Activated T-helper 1 cell treated with anti-CD3 and anti-CD28 coated beads, Interleukin-12 subunit alpha, Interleukin-12 subunit beta, Interleukin-2, Interleukin-4 antibody, amounts not matched to agents 30 ng/mL and 10 ng/mL and 1 ng/mL, durations not matched to agents 14 hours and 24 hours and 36 hours (primary cell): Measurements from ENCODE around the gene CENPI. TPM values are rescaled to one million over a fixed set of nuclear protein-coding genes. Genes with fewer than 3 reads are reported as not detected.
"Not testable (repeated sequence)": the region's sequence is repeated elsewhere in the genome, so short reads cannot be mapped to it uniquely, and the experiment has no call there.

Experiments
- DNase-seq: peaks from one replicate; pipeline ENCODE4 v3.0.0; 2021; ENCODE audit warnings: low spot score
- H3K27ac Mint-ChIP-seq: one replicate; pipeline ENCODE4 v1.8.0; 2021; ENCODE audit warnings: mild to moderate bottlenecking, mixed read lengths
- H3K27me3 Mint-ChIP-seq: one replicate; pipeline ENCODE4 v1.8.0; 2022; ENCODE audit warnings: mild to moderate bottlenecking, moderate library complexity, mixed read lengths; ENCODE audit not compliant: insufficient read depth
- H3K36me3 Mint-ChIP-seq: one replicate; pipeline ENCODE4 v1.8.0; 2021; ENCODE audit warnings: low read depth, mixed read lengths
- H3K4me1 Mint-ChIP-seq: one replicate; pipeline ENCODE4 v1.8.0; 2021; ENCODE audit warnings: low read depth, mixed read lengths
- H3K4me3 Mint-ChIP-seq: one replicate; pipeline ENCODE4 v1.8.0; 2021; ENCODE audit warnings: mild to moderate bottlenecking, moderate library complexity, mixed read lengths
- H3K9me3 Mint-ChIP-seq: one replicate; pipeline ENCODE4 v1.8.0; 2021; ENCODE audit warnings: mixed read lengths
- intact Hi-C: fragments of 100-400 bp; cut with micrococcal nuclease; formaldehyde crosslinking; loops from one replicate; pipeline ENCODE4 v1.15.1; 2024
- total RNA-seq: library from RNA; stranded (reverse); gene quantifications from 2 replicates; pipeline ENCODE4 v1.2.3, GENCODE V29; 2022

The CENPI gene, protein sequence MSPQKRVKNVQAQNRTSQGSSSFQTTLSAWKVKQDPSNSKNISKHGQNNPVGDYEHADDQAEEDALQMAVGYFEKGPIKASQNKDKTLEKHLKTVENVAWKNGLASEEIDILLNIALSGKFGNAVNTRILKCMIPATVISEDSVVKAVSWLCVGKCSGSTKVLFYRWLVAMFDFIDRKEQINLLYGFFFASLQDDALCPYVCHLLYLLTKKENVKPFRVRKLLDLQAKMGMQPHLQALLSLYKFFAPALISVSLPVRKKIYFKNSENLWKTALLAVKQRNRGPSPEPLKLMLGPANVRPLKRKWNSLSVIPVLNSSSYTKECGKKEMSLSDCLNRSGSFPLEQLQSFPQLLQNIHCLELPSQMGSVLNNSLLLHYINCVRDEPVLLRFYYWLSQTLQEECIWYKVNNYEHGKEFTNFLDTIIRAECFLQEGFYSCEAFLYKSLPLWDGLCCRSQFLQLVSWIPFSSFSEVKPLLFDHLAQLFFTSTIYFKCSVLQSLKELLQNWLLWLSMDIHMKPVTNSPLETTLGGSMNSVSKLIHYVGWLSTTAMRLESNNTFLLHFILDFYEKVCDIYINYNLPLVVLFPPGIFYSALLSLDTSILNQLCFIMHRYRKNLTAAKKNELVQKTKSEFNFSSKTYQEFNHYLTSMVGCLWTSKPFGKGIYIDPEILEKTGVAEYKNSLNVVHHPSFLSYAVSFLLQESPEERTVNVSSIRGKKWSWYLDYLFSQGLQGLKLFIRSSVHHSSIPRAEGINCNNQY
- 11.4 and 13.1 TPM in 2 replicates for total RNA-seq

- H3K27ac Mint-ChIP-seq, result peak within 1 kb of the TSS; percentile 87
- intact Hi-C loops, result loop anchor here (1.0 to 10.0 kb wide), 7 partner anchors 45 to 310 kb away; partner anchors contain the start of genes CSTF2, GLA, HNRNPH2 and RPL36A
- no peaks in the 10 kb centered on the region for H3K27me3 Mint-ChIP-seq
- peaks cover 14% of the 10 kb centered on the region for H3K36me3 Mint-ChIP-seq
- DNase-seq, result peak; percentile 91
- H3K4me1 Mint-ChIP-seq, result peaks cover 38% of the 10 kb centered on the region
- peak within 1 kb of the TSS; percentile 94 for H3K4me3 Mint-ChIP-seq
- H3K9me3 Mint-ChIP-seq, result no peaks in the 10 kb centered on the region
Observed at GRCh38 chrX:101097546-101098453, at the start of gene CENPI. TSS of gene CENPI (plus strand) at chrX:101098204. CDS start at chrX:101101071, 2,867 bp downstream.

- H3K9me3 Mint-ChIP-seq, result no peaks in the 10 kb centered on the region
- no peaks in the 10 kb centered on the region for H3K27me3 Mint-ChIP-seq
- peak overlapping the region; percentile 88 for H3K4me3 Mint-ChIP-seq
- intact Hi-C loops, result loop anchor here (1.0 to 5.0 kb wide), 6 partner anchors 56 to 356 kb away; partner anchors contain the start of genes CSTF2, GLA, HNRNPH2 and RPL36A
- H3K36me3 Mint-ChIP-seq, result peaks cover 9% of the 10 kb centered on the region
- peak overlapping the region; percentile 93 for H3K27ac Mint-ChIP-seq
- no peak for DNase-seq
- H3K4me1 Mint-ChIP-seq, result peaks cover 17% of the 10 kb centered on the region
Observed at GRCh38 chrX:101051153-101051548, 46.9 kb upstream of the CENPI start.

GRCh38 chrX:101051549-101052302 lies 46.3 kb upstream of the CENPI start, which contains the start of gene TRMT2B:
TSS of gene TRMT2B (minus strand) at chrX:101052111. CDS start at chrX:101042289, 9,822 bp downstream.
- intact Hi-C loops, result loop anchor here (1.0 to 5.0 kb wide), 7 partner anchors 46 to 356 kb away; partner anchors contain the start of genes CSTF2, GLA, HNRNPH2 and RPL36A
- H3K9me3 Mint-ChIP-seq, result no peaks in the 10 kb centered on the region
- peaks cover 17% of the 10 kb centered on the region for H3K4me1 Mint-ChIP-seq
- peak; percentile 72 for DNase-seq
- peak within 1 kb of the TSS; percentile 93 for H3K27ac Mint-ChIP-seq
- H3K36me3 Mint-ChIP-seq, result peaks cover 9% of the 10 kb centered on the region
- H3K4me3 Mint-ChIP-seq, result peak within 1 kb of the TSS; percentile 88
- no peaks in the 10 kb centered on the region for H3K27me3 Mint-ChIP-seq

DNA sequence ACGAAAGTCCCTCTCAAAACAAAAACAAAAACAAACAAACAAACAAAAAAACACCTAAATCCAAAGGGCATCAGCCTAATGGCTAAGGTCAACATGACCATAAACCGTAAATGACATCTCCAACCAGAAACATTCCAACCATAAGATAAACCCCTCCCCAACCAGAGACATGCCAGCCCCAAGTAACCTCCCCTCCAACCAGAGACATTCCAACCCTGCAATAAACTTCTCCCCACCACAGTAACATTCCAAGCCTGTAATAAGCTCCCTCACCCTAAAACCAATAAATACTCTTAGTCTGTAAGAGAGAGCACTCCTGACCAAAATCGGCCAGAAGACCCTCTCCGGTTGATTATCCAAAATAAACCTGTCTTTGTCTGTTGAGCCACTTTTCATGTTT lies 41.5 kb upstream of the CENPI start:
- H3K36me3 Mint-ChIP-seq, DNase-seq, H3K27me3 Mint-ChIP-seq, H3K9me3 Mint-ChIP-seq, H3K4me3 Mint-ChIP-seq, intact Hi-C loops: not testable (repeated sequence)
- peaks cover 11% of the 10 kb centered on the region for H3K4me1 Mint-ChIP-seq
- peak overlapping the region; percentile 51 for H3K27ac Mint-ChIP-seq

GRCh38 chrX:101057093-101057714 lies 40.8 kb upstream of the CENPI start:
- Mint-ChIP-seq H3K9me3 (peaks cover 5% of the 10 kb centered on the region), H3K27me3 (no peaks in the 10 kb centered on the region), H3K36me3 (no peaks in the 10 kb centered on the region), H3K4me3 (no peak overlapping the region), H3K4me1 (peaks cover 9% of the 10 kb centered on the region), H3K27ac (no peak overlapping the region)
- DNase-seq, result no peak
- intact Hi-C loops, result no loop called here

DNA sequence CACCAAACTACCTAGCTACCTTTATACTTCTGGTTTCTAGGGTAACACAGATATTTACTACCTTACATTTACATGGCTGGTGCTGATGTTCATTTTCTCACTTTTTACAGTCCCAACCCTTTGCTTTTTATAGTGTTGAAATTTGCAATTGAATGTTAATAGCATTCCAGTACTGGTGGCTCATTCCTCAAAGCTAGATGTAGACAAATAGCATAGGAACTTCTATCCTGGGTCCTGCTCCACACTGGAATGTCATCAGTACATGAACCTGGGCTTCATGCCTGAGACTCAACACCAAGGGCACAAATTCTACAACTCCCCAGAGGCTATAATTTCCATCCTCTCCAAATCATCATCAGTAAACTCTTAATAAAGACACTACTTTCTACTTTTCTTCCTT lies 35.8 kb upstream of the CENPI start:
- Mint-ChIP-seq H3K4me1 (peaks cover 2% of the 10 kb centered on the region), H3K4me3 (no peak overlapping the region), H3K36me3 (no peaks in the 10 kb centered on the region), H3K9me3 (peaks cover under 1% of the 10 kb centered on the region), H3K27me3 (peaks cover 2% of the 10 kb centered on the region), H3K27ac (no peak overlapping the region)
- DNase-seq, result no peak
- intact Hi-C loops, result no loop called here

DNA sequence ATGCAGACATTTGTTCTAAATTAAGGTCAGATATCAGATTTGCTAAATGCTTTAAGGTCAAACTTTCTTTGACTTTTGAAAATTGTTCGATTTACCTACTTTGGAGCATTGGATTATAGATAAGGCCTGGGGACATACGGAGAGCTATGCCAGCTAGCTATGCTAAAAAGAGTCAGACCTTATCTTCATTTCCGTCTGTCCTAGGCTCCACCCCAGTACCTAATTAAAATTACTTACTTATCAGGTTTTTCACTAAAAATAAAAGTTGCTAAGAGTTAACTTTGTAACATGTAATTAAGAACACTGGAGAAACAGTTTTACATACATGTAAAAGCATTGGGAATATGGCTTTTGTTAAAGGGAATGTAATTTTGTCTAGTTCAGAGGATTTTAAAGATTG lies 26.4 kb upstream of the CENPI start:
- no peaks in the 10 kb centered on the region for H3K9me3 Mint-ChIP-seq
- intact Hi-C loops, result no loop called here
- H3K4me1 Mint-ChIP-seq, result no peaks in the 10 kb centered on the region
- no peaks in the 10 kb centered on the region for H3K36me3 Mint-ChIP-seq
- H3K27me3 Mint-ChIP-seq, result no peaks in the 10 kb centered on the region
- H3K4me3 Mint-ChIP-seq, result no peak overlapping the region
- no peak for DNase-seq
- H3K27ac Mint-ChIP-seq, result no peak overlapping the region

- Mint-ChIP-seq H3K36me3 (no peaks in the 10 kb centered on the region), H3K27ac (no peak within 1 kb of the TSS), H3K9me3 (no peaks in the 10 kb centered on the region), H3K27me3 (peaks cover 15% of the 10 kb centered on the region), H3K4me1 (no peaks in the 10 kb centered on the region), H3K4me3 (no peak within 1 kb of the TSS)
- DNase-seq, result no peak
- intact Hi-C loops, result no loop called here
Observed at GRCh38 chrX:101078716-101079598, 19.0 kb upstream of the CENPI start, which contains the start of gene TMEM35A. TSS of gene TMEM35A (plus strand) at chrX:101078879. CDS start at chrX:101079003, 124 bp downstream.

DNA sequence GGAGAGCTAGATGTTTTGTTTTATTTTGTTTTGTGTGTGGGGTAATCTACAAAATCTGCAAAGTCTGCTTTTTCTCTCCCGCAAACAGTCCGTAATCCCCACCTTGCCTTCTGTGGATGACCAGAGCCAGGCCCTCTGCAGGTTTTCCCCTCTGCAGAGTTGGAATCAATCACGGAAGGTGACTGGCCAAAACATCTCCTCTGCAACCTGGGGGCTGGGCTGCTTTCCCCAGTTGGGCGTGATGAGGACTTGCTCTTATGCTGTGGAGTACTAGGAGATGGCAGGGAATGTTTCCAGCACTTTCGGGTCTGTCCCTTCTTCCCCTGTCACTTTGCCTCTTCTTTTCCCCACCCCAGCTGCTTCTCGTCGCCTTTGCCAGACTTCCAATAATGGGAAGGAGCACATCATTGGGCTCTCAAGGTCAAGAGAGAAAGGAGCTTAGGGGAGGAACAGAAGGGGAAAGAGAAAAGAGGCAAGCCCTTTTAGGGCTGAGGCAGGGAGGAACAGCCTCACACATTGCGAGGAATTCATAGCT lies 18.2 kb upstream of the CENPI start:
- no peak for DNase-seq
- H3K36me3 Mint-ChIP-seq, result no peaks in the 10 kb centered on the region
- no peak overlapping the region for H3K4me3 Mint-ChIP-seq
- H3K9me3 Mint-ChIP-seq, result no peaks in the 10 kb centered on the region
- intact Hi-C loops, result no loop called here
- H3K27ac Mint-ChIP-seq, result no peak overlapping the region
- H3K4me1 Mint-ChIP-seq, result no peaks in the 10 kb centered on the region
- peaks cover 15% of the 10 kb centered on the region for H3K27me3 Mint-ChIP-seq

DNA sequence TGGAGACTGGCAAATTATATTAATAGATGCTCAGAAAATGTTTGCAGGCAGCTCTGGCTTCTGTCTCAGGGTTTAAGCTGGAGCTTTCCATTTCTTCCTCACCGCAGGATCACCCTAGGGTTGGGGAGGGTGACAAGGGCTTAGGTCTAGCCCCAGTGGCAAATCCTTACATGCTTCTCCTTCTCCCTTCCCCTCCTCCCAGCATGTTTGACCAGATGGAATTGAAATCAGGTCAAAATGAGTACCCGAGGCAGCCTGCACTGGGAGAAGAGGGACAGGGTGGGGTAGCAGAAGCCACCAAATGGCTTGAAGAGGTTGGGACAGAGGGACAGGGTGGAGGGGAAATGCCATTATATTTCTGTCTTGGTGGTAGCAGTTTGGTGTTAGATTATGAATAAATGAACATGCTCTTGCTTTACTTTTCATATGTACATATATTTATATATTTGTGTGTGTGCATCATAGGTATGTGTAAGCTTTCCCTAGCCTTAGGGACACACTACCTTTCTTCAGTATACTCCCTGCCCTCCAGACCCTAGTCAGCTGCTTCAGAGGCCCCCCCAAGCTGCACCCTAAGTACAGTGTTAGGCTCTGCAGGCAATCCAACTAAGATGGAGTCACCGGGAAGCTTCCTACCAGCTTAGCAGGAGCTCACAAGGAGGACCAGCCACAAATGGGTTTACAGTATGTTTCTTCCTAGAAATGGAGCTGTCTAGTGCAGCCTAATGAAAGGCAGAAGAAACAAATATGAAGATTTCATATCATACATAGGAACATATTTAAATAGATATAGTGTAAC lies 17.5 kb upstream of the CENPI start:
- no peak for DNase-seq
- no peak overlapping the region for H3K4me3 Mint-ChIP-seq
- H3K27ac Mint-ChIP-seq, result no peak overlapping the region
- H3K36me3 Mint-ChIP-seq, result no peaks in the 10 kb centered on the region
- H3K4me1 Mint-ChIP-seq, result no peaks in the 10 kb centered on the region
- intact Hi-C loops, result no loop called here
- H3K9me3 Mint-ChIP-seq, result no peaks in the 10 kb centered on the region
- peaks cover 15% of the 10 kb centered on the region for H3K27me3 Mint-ChIP-seq
